ENCODE measurements around the gene ATP8B4.

The ATP8B4 gene

GRCh38 chr15:49860101-49860500 is 258.9 kb downstream of the ATP8B4 start:
- TF ChIP-seq CSDC2 (CRISPR knock-in tag; IDR thresholded peaks at IDR 0.05) (no peak), ARNTL (CRISPR knock-in tag; IDR thresholded peaks at IDR 0.05; ENCODE audit: borderline replicate concordance, low read depth) (no peak), ZNF565 (CRISPR knock-in tag; conservative IDR thresholded peaks at IDR 0.05; ENCODE audit: low read depth) (no peak), BACH2 (CRISPR knock-in tag; IDR thresholded peaks at IDR 0.05; ENCODE audit: borderline replicate concordance) (no peak), CREB5 (CRISPR knock-in tag; IDR thresholded peaks at IDR 0.05; ENCODE audit: low read depth) (no peak), SNAI2 (CRISPR knock-in tag; IDR thresholded peaks at IDR 0.05) (no peak), ZC3H10 (CRISPR knock-in tag; IDR thresholded peaks at IDR 0.05) (no peak), TCF4 (CRISPR knock-in tag; IDR thresholded peaks at IDR 0.05; ENCODE audit: borderline replicate concordance) (no peak), PATZ1 (CRISPR knock-in tag; IDR thresholded peaks at IDR 0.05; ENCODE audit: borderline replicate concordance) (no peak), TOX (CRISPR knock-in tag; IDR thresholded peaks at IDR 0.05; ENCODE audit: borderline replicate concordance) (no peak), OSR1 (CRISPR knock-in tag; IDR thresholded peaks at IDR 0.05) (no peak), RARB (CRISPR knock-in tag; IDR thresholded peaks at IDR 0.05) (no peak), ESRRG (CRISPR knock-in tag; IDR thresholded peaks at IDR 0.05) (no peak), GLIS3 (CRISPR knock-in tag; IDR thresholded peaks at IDR 0.05) (no peak), ZFP3 (CRISPR knock-in tag; IDR thresholded peaks at IDR 0.05) (no peak), ISL1 (CRISPR knock-in tag; IDR thresholded peaks at IDR 0.05) (no peak)
- ATAC-seq: no peak

GRCh38 chr15:49857496-49858475 is 261.2 kb downstream of the ATP8B4 start:
- no peak for ATAC-seq
- TF ChIP-seq ARNTL (CRISPR knock-in tag; IDR thresholded peaks at IDR 0.05; ENCODE audit: borderline replicate concordance, low read depth): no peak
- TF ChIP-seq BACH2 (CRISPR knock-in tag; IDR thresholded peaks at IDR 0.05; ENCODE audit: borderline replicate concordance): no peak
- TF ChIP-seq TCF4 (CRISPR knock-in tag; IDR thresholded peaks at IDR 0.05; ENCODE audit: borderline replicate concordance): no peak
- TF ChIP-seq ZFP30 (CRISPR knock-in tag; IDR thresholded peaks at IDR 0.05): no peak
- no peak for TF ChIP-seq OSR1 (CRISPR knock-in tag; IDR thresholded peaks at IDR 0.05)
- no peak for TF ChIP-seq POU6F1 (CRISPR knock-in tag; IDR thresholded peaks at IDR 0.05; ENCODE audit: borderline replicate concordance, low read depth)
- TF ChIP-seq TOX (CRISPR knock-in tag; IDR thresholded peaks at IDR 0.05; ENCODE audit: borderline replicate concordance): no peak
- no peak for TF ChIP-seq PATZ1 (CRISPR knock-in tag; IDR thresholded peaks at IDR 0.05; ENCODE audit: borderline replicate concordance)
- TF ChIP-seq ESRRG (CRISPR knock-in tag; IDR thresholded peaks at IDR 0.05): no peak
- no peak for TF ChIP-seq SNAI2 (CRISPR knock-in tag; IDR thresholded peaks at IDR 0.05)

- peak; percentile 67 for ATAC-seq
- TF ChIP-seq SNAI2 (CRISPR knock-in tag; IDR thresholded peaks at IDR 0.05): no peak
- no peak for TF ChIP-seq OSR1 (CRISPR knock-in tag; IDR thresholded peaks at IDR 0.05)
- TF ChIP-seq ZFP3 (CRISPR knock-in tag; IDR thresholded peaks at IDR 0.05): peak; percentile 72
- TF ChIP-seq ZNF565 (CRISPR knock-in tag; conservative IDR thresholded peaks at IDR 0.05; ENCODE audit: low read depth): no peak
- TF ChIP-seq BACH2 (CRISPR knock-in tag; IDR thresholded peaks at IDR 0.05; ENCODE audit: borderline replicate concordance): no peak
- no peak for TF ChIP-seq PPARA (CRISPR knock-in tag; IDR thresholded peaks at IDR 0.05; ENCODE audit: borderline replicate concordance)
- TF ChIP-seq ZNF8 (CRISPR knock-in tag; IDR thresholded peaks at IDR 0.05): 0 out of 2 replicates have a peak, but pooled peaks have one; percentile 32
- no peak for TF ChIP-seq RARB (CRISPR knock-in tag; IDR thresholded peaks at IDR 0.05)
- 0 out of 2 replicates have a peak, but pooled peaks have one; percentile 49 for TF ChIP-seq TCF4 (CRISPR knock-in tag; IDR thresholded peaks at IDR 0.05; ENCODE audit: borderline replicate concordance)
- no peak for TF ChIP-seq TOX (CRISPR knock-in tag; IDR thresholded peaks at IDR 0.05; ENCODE audit: borderline replicate concordance)
- peak; percentile 63; the same call in 1 of the 2 replicates for TF ChIP-seq ZC3H10 (CRISPR knock-in tag; IDR thresholded peaks at IDR 0.05)
- TF ChIP-seq PATZ1 (CRISPR knock-in tag; IDR thresholded peaks at IDR 0.05; ENCODE audit: borderline replicate concordance): peak; percentile 95
- no peak for TF ChIP-seq ESRRG (CRISPR knock-in tag; IDR thresholded peaks at IDR 0.05)
- peak; percentile 25; the same call in 1 of the 2 replicates for TF ChIP-seq ZNF70 (CRISPR knock-in tag; IDR thresholded peaks at IDR 0.05)
- TF ChIP-seq GLIS3 (CRISPR knock-in tag; IDR thresholded peaks at IDR 0.05): no peak
- 0 out of 2 replicates have a peak, but pooled peaks have one; percentile 52 for TF ChIP-seq CSRNP3 (CRISPR knock-in tag; IDR thresholded peaks at IDR 0.05)
- TF ChIP-seq CSDC2 (CRISPR knock-in tag; IDR thresholded peaks at IDR 0.05): no peak
These were observed 263.0 kb downstream of the ATP8B4 start for GRCh38 chr15:49855917-49856637.
